SW 1271 (cell line): ENCODE measurements around the gene TMEM116.
"Not testable (repeated sequence)": the region's sequence is repeated elsewhere in the genome, so short reads cannot be mapped to it uniquely, and the experiment has no call there.

Source experiments
- DNase-seq, 2 experiments: peaks; one replicate each; lab custom pipeline; 2025; lab: John Stamatoyannopoulos, UW

TMEM116 gene

DNA sequence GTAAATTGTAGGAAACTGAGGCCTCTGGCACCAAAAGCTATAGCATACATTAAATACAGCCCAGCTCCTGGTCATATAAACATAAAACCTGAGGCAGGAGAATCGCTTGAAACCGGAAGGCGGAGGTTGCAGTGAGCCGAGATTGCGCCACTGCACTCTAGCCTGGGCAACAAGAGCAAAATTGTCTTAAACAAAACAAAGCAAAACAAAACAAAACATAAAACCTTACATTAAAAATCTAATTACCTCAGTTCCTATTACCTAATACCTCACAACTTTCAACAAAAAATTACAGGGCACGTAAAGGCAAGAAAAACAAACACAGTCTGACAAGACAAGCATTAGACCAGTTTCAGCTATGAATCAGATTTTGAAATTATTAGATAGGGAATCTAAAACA lies 36.7 kb downstream of the TMEM116 start:
- no peak for DNase-seq

DNA sequence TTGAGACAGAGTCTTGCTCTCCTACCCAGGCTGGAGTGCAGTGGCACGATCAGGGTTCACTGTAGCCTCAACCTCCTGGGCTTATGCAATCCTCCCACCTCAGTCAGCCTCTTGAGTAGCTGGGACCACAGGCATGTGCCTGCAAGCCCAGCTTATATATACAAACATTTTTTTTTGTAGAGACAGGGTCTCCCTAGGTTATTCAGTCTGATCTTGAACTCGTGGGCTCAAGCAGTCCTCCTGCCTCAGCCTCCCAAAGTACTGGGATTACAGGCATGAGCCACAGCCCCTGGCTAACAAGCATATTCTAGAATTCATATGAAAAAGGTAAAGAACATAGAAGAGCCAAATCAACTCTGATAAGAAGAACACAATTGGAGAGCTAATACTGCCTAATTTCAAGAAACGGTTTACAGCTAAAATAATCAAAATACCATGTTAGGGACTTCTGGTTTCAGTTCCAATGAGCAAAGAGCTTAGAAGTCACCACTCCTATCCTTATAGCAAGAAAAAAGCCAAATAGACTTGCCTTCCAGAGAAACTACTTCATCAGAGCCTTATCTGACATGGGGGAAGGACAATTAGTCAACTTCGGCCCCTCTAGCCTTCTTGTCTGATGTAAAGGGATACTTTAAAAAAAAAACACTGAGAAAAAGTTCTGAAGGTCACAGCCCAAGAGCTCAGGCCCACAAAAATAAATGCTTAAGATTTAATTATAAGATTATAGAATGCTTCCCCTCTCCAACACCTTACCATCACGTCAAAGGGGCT lies 37.6 kb downstream of the TMEM116 start:
- no peak for DNase-seq

DNA sequence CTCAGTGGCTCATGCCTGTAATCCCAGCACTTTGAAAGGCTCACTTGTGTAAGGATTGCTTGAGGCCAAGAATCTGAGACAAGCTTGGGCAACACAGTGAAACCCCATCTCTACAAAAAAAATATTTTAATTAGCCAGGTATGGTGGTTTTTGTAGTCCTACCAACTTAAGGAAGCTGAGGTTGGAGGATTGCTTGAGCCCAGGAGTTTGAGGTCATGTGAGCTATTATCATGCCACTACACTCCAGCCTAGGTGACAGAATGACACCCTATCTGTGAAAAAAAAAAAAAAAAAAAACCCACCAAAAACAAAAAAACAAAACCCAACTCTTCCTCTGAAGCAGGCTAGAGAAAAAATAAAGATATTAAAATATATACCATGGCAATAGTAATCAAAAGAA lies 41.2 kb downstream of the TMEM116 start:
- no peak for DNase-seq

DNA sequence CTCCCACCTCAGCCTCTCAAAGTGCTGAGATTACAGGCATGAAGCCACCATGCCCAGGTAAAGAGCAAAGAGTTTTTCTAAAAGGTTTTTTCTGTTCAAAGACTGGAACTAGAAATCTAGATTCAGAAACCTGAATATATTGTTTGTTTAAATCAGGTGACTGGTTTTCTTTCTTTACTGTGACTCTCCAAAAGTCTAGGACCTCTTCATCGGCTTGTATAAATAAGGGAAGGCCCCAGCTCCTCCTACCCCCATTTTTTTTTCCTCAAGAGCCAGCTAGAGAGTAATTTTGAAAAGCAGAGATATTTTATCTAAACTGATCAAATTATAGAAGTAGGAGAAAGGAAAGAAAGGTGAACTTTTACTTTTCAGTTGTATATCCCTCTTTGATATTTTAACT lies 48.0 kb downstream of the TMEM116 start:
- no peak for DNase-seq

DNA sequence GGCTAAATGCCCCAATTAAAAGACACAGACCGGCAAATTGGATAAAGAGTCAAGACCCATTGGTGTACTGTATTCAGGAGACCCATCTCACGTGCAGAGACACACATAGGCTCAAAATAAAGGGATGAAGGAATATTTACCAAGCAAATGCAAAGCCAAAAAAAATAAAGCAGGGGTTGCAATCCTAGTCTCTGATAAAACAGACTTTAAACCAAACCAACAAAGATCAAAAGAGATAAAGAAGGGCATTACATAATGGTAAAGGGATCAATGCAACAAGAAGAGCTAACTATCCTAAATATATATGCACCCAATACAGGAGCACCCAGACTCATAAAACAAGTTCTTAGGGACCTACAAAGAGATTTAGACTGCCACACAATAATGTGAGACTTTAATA lies 53.4 kb downstream of the TMEM116 start:
- not testable (repeated sequence) for DNase-seq

DNA sequence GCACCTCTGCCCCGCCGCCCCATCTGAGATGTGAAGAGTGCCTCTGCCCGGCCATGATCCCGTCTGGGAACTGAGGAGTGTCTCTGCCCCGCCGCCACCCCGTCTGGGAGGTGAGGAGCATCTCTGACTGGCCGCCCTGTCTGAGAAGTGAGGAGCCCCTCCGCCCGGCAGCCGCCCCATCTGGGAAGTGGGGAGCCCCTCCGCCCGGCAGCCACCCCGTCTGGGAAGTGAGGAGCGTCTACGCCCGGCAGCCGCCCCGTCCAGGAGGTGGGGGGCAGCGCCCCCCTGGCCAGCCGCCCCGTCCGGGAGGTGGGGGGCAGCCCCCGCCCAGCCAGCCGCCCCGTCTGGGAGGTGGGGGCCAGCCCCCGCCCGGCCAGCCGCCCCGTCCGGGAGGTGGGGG lies 55.7 kb downstream of the TMEM116 start:
- not testable (repeated sequence) for DNase-seq

DNA sequence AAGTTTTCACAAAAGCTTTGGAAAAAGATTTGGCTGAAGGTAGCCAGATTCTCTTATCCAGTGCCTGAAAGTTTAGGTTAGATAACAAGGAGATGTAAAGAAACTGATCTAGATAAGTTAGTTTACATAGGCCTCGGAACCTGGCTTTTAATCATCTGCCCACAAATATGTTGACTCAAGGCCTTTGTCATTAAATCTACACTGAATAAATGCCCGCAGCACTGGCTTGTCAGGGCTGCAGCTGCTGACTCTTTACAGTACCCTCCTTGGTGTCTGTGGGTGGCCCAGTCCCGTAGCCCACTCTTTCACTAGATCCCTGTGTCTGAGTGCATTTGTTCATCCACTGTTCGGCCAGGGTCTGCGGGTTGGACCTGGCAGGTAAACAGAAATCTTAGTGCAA lies 58.0 kb downstream of the TMEM116 start:
- no peak for DNase-seq

DNA sequence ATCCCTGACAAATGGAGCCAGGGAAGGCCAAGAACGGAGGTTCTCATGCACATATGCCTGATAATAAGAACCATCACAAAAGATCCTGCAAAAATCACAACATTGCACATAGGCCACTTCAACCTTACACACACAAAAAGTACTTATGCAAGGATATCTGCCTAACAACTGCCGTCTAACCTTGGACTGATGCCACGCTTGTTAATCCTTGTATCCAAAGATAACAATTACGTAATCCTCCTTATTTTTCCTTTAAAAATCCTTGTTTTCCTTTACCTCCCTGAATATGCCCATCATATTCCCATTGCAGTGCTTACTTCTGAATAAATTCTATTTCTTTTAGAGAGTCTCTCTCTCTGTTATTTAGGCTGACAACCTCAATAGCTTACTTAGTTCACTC lies 59.5 kb downstream of the TMEM116 start:
- DNase-seq, result no peak

DNA sequence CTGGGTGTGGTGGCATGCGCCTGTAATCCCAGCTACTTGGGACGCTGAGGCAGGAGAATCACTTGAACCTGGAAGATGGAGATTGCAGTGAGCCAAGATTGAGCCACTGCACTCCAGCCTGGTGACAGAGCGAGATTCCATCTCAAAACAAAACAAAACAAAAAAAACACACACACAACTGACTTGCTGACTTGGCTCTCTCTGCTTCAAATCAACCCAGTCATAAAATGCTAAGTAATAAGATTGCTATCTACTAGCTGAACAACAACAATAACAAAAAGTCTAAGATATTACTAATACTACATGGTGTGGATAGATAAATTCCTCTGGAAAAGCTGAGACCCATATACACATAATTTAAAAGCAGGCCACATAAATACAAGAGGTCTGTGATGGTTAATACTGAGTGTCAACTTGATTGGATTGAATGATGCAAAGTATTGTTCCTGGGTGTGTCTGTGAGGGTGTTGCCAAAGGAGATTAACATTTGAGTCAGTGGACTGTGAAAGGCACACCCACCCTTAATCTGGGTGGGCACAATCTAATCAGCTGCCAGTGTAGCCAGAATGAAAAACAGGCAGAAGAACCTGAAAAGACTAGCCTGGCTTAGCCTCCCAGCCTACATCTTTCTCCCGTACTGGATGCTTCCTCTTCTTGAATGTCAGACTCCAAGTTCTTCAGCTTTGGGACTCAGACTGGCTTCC lies 60.7 kb downstream of the TMEM116 start:
- not testable (repeated sequence) for DNase-seq

DNA sequence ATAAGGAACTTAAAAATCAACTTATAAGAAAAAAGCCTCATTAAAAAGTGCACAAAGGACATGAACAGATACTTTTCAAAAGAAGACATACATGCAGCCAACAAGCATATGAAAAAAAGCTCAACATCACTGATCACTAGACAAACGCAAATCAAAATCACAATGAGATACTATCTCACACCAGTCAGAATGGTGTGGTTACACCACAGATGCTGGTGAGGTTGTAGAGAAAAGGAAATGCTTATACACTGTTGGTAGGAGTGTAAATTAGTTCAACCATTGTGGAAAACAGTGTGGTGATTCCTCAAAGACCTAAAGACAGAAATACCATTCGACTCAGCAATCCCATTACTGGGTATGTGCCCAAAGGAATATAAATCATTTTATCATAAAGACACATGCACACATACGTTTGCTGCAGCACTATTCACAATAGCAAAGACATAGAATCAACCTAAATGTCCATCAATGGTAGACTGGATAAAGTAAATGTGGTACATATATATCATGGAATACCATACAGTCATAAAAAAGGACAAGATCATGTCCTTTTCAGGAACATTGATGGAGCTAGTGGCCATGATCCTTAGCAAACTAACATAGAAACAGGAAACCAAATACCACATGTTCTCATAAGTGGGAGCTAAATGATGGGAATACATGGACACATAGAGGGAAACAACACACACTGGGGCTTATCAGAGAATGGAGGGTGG lies 61.8 kb downstream of the TMEM116 start:
- not testable (repeated sequence) for DNase-seq

DNA sequence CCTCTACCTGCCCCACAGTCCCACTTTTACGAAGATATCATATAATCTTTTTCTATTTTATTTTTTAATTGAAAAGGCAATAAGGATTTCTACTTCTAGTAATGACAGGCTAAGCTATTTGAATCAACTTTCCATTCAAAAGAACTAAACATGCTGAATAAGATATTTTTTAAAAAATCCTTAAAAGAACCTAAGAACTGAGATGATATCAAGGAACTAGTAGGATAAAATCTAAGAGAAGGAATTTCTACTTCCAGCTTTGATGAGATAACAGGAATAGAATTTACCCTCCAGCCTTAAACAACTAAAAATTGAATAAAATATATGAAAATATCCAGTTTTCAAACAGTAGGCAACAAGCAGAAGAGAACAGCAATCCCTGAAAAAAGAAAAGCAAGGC lies 69.0 kb downstream of the TMEM116 start:
- DNase-seq, result no peak

DNA sequence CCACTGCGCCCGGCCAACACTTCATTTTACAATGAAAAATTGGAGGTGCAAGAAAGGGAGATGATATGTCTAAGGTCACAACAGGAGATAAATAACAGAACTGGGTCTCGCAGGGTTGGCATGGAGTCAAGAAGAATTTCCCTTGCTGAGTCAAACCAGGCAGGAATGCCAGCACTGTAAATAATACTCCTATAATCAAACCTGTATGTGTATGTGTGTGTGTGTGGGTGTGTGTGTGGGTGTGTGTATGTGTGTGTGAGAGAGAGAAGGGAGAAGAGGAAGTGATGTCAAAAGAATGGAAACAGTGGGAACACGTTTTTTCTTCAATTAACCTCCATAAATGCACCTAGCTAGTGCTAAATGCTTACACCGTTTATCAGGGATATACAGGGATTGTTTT lies 70.4 kb downstream of the TMEM116 start:
- no peak for DNase-seq

DNA sequence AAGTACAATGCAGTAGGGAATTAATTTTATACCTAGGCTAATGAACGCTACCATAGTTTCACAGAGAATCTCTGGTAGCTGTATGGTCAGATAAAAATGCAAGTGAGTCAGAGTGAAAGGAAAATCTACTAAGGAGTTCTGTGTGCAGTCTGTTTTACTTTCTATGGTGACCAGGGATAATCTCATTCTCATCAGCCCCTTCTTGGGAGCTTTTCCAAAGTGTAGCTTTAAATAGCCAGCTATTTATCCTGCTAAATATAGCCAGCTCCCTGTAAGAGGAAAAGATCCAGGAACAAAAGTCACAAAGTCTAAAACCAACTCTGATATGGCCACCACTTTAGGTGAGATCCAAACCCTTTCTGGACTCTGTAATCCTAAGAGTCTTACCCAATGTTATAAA lies 75.5 kb downstream of the TMEM116 start:
- DNase-seq, result no peak

DNA sequence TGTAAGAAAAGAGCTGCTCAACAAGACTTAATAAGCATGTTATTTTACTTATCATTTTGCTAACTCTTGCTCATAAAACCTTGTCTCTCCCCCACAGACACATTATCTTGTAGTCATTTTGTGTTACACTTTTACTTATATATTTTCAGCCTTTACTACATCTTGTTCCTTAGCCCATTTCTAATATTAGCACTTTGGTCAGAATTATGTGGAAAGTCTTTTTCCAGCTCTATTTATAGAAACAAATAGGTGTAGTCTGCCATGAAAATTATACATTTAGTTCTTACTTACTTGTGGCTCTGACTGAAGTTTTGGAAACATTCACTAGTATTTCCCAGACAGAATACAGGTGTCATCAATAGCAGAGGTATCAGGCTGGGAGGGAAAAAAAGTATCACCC lies 76.1 kb downstream of the TMEM116 start:
- no peak for DNase-seq

DNA sequence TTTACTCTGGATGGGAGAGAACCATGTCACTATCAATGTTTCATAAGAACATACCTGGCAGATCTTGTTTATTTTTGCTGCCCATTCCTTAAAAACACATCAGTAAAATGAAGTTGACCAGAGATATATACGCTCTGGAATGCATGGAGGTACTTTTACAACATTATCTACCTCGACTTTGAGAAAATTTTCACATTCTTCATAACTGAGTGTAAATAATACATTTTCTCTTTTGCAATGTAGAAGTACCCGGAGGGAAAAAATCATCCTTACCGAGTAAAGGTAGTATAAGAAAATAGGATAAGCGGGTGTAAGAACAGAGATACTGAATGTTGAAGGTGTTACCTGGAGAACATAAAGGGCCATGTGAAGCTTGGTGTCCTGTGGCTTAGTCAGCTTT lies 80.7 kb downstream of the TMEM116 start:
- no peak for DNase-seq

DNA sequence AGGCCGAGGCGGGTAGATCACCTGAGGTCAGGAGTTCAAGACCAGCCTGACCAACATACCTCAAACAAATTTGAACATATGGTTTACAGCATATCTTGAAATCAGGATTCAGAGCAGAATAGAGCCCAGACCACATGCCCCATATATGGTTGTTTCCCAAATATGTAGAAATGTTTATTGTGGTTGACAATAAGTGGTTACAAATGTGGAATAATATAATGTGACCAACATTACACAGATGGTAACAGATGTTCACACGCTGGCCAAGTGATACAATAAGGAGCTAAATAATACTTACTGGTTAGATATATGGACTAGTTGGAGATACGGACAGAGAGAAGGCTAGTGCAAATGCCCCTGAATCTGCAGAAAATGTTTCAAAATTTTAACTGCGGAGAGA lies 85.6 kb downstream of the TMEM116 start:
- DNase-seq, result no peak

DNA sequence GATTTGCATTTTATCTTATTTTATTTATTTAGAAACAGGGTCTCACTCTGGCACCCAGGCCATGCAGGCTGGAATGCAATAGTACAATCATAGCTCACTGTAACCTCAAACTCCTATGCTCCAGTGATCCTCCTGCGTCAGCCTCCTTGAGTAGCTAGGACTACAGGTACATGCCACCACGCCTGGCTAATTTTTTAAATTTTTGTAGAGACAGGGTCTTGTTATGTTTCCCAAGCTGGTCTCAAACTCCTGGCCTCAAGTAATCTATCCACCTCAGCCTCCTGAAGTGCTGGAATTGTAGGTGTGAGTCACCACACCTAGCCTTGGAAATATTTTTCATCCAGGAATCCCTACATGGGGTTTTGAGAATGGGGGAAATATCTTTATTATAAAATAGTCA lies 86.3 kb downstream of the TMEM116 start:
- no peak for DNase-seq

DNA sequence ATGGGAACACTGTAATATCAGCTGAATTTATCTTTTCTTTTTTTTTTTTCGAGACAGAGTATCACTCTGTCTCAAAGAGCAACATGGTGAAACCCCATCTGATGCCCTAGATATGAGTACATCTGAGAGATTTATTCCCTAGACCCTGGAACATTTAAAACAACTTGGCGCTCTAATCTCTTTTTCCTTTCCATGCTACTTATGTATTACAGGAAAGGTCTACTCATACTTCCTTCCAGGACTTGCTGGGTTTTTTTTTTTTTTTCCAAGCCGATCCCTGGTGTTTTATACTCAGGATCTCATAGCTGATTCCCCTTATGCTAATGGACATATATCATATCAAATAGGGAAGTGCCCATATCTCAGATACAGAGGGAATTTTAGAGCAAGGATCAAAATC lies 87.8 kb downstream of the TMEM116 start:
- DNase-seq, result no peak

DNA sequence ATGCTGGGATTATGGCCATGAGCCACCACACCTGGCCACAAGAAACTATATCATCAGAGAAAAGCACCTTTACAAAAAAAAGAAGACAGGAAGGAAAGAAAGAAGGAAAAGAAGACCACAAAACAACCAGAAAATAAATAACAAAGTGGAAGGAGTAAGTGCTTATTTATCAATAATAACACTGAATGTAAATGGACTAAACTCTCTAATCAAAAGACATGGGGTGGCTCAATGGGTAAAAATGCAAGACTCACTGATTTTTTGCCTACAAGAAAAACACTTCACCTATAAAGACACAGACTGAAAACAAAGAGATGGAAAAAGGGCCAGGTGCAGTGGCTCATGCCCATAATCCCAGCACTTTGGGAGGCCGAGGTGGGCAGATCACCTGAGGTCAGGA lies 105.2 kb downstream of the TMEM116 start:
- DNase-seq, result no peak

DNA sequence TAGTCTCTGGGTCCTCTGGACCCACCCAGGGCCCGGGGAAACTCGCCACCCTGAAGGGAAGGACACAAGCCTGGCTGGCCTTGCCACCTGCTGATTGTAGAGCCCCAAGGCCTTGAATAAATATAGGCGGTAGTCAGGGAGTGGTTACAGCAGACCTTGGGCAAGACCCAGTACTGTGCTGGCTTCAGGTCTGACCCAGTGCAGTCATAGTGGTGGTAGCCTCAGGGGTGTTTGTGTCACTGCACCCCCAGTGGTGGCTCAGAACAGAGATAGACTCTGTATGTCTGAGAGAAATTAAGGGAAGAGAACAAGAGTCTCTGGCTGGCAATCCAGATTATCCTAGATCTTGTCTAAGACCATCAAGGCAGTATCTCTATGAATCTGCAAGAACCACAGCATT lies 107.5 kb downstream of the TMEM116 start:
- no peak for DNase-seq

DNA sequence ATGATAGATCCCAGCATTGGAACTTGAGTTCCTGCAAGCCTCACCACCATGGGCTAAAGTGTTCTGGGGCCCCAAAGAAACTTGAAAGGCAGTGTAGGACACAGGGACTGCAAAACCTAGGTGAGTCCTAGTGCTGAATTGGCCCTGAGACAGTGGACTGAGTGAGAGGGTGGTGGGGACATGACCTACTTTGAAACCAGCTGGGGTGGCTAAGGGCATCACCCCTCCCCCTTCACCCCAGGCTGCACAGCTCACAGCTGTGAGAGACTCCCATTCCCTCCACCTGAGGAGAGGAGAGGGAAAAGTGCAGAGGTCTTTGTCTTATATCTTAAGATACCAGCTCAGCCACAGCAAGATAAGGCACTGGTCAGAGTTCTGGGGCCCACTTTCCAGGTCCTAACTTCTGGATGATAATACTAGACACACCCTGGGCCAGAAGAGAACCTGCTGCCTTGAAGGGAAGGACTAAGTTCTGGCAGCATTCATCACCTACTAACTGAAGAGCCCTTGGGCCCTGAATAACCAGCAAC lies 108.5 kb downstream of the TMEM116 start:
- DNase-seq, result no peak

DNA sequence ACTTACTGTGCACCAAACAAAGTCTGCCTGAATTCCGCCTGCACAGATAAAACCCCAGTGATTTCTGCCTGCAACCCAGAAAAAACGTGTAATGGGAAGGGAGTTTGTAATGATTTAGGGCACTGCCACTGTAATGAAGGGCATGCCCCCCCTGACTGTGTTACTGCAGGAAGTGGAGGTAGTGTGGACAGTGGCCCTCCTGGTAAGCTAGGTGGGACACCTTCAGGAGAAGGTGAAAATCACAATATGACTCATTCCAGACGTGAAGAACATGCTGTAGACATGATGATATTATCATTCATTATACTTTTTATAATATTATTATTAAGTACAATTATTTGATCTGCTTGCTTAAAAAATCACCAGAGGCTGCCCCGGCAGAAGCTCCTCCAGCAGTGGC lies 111.8 kb downstream of the TMEM116 start:
- no peak for DNase-seq

DNA sequence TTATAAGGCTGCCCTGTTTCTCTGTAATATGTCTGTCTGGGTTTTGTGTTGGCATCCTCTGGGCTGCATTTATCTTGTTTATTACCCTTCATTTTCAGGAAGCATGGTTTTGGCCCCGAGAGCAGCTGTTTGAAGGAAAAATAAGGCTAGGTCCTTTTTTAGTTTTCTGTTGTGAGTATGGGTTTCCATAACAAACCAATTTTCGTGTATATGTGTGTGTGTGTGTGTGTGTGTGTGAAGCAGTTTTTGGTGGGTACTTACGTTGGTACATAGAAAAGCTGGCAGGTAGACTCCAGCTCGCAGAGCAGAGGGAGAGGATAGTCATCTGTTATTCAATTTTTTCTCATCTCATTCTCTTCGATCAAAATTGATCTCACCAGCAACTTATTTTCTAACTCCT lies 118.4 kb downstream of the TMEM116 start:
- DNase-seq, result no peak
